G401.6 (cell line): Measurements from ENCODE around the gene CANX.
"Not testable (repeated sequence)": the region's sequence is repeated elsewhere in the genome, so short reads cannot be mapped to it uniquely, and the experiment has no call there.

Experiments used
- FAIRE-seq: peaks from 2 replicates; lab custom pipeline; 2012; peaks lifted over from hg19 to GRCh38; lab: Jason Lieb, UNC

Gene CANX

GRCh38 chr5:179697993-179698934 is 503 bp upstream of the CANX start:
- peak; percentile 86 for FAIRE-seq

GRCh38 chr5:179699616-179700237 is 960 bp downstream of the CANX start:
- FAIRE-seq: no peak

DNA sequence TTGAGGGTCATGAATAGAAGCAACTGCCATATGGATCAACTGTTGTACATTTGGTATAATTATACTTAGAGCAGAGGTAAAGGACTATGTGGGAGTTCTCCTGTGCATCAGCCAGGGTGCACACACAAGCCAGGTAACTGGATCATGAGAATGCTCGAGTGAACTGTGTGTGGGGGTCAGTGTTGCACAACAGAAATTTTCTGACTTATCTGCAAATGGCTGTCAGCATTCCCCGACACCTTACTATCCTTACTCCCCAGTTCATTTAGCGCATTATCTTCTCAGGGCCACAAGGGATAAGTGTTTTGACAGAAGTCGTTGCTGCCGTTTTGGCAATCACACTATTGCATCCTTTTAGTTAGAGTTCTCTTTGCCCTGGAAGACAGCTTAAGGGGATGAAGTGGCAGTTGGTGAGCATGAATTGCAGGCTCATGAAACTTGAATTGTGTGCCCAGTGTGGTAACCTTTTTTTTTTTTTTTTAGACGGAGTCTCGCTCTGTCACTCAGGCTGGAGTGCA is 1.7 kb downstream of the CANX start:
- FAIRE-seq: no peak

DNA sequence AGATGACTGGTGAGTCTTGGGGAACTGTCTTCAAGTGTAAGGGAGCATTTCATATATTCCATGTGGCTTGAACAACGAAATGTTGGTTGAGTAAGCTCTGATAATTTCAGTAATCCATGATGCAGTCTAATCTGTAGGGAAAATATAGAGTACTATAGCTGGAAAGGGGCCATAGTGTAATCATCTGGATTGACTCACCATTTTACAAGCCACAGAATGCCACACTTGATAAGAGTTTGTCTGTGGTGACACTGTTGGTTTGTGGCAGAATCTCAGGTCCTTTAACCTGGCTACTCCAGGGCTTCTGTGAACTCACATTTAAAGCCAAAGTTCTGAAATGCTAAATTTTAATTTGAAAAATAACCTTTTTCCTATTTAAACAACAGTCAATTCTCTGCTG is 17.5 kb downstream of the CANX start:
- no peak for FAIRE-seq

DNA sequence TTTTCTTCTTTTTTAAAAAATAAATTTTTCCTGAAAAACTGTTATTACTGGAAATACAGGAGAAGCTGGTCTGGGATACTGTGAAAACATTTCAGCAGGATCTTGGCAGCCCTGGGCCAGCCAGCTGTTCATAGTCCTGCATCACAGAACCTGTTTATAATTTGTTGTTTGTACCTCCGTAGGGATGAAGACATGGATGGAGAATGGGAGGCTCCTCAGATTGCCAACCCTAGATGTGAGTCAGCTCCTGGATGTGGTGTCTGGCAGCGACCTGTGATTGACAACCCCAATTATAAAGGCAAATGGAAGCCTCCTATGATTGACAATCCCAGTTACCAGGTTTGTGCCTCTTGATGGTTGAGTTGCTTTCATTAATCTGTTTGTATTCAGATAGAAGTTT is 21.5 kb downstream of the CANX start:
- FAIRE-seq: no peak

DNA sequence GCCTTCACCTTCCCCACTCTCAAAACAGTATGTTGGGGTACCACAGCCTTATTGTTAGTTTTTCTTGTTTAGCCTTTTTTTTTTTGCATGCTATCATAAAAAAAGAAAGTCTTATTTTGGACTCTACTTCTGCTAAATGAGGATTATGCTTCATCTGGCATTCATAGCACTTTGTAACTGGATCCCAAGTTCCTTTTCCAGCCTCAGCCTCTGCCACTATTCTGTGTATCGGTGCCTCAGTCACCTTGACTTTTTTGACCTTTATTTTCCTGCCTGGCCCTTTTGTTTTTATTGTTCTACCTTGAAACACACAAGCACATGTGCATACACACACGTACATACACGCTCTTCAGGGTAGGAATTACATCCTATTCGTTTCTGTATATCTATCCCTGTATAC is 25.4 kb downstream of the CANX start:
- FAIRE-seq: no peak

- no peak for FAIRE-seq
Measured at GRCh38 chr5:179727106-179727505, 28.3 kb downstream of the CANX start.

GRCh38 chr5:179729303-179729702 is 30.5 kb downstream of the CANX start:
- no peak for FAIRE-seq

GRCh38 chr5:179729727-179730126 is 31.0 kb downstream of the CANX start:
- FAIRE-seq: peak; percentile 65

DNA sequence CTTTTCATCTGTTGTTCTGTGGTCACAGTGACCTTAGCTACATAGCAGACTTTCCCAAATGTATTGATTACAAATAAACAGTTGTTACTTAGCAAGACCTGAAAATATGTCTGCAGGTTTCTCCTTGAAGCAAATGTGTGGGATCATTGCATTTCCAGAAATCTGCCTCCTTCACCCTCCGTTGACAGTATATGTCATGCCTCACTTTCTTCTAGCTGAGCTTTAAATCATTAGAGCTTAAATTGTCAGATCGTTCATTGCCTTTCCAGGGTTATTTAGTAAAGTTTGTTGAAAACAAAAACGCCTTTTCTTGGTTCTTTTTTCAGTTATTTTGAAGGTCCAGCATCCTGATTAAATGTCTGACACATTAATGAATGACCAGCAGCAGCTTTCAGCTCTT is 31.6 kb downstream of the CANX start:
- no peak for FAIRE-seq

- peak; percentile 50 for FAIRE-seq
Measured at GRCh38 chr5:179730852-179731251, 32.1 kb downstream of the CANX start.

DNA sequence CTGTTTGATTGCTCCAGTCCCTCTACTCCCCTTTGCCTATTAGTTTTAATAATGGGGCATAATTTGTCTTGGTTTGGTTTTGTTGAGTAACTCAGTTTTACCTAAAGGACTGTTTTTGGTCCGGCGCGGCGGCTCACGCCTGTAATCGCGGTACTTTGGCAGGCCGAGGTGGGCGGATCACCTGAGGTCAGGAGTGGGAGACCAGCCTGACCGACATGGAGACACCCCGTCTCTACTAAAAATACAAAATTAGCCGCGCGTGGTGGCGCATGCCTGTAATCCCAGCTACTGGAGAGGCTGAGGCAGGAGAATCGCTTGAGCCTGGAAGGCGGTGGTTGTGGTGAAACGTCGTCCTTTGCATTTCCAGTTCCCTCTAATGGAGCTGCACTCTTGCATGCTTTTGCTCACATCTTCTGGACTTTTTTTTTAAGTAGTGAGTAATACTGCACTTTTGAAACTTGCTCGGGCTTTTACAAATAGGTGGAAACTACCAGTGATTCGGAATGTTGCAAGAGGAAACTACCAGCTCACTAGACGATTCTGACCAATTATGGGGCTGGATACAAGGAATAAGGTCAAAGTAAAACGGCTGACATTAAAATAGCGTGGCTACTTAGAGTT is 33.1 kb downstream of the CANX start:
- FAIRE-seq: no peak

- peak; percentile 98 for FAIRE-seq
Measured at GRCh38 chr5:179732412-179732917, 33.7 kb downstream of the CANX start, which contains the start of gene MAML1. Gene MAML1 (plus strand): TSS chr5:179732822. CDS start chr5:179733113, 291 bp downstream.

GRCh38 chr5:179732918-179733771 is 34.4 kb downstream of the CANX start:
- FAIRE-seq: no peak

DNA sequence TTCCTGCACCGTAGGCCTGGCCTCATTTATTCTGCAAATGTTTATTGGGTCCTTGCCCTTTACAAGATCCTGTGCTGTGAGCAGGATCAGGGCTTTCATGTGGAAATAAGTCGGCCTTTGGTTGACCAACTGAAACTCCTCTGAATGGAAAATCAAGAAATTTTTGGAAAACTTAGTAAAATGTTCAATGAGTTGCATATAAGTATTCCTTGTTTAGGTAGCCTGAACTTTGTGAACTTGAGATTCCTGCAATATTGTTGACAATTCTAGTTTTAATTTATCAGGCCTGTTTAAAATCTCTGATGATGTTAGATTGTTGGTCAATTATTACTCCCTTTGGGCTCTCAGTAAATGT is 35.0 kb downstream of the CANX start:
- FAIRE-seq: no peak

- no peak for FAIRE-seq
Measured at GRCh38 chr5:179734536-179735164, 35.9 kb downstream of the CANX start.

DNA sequence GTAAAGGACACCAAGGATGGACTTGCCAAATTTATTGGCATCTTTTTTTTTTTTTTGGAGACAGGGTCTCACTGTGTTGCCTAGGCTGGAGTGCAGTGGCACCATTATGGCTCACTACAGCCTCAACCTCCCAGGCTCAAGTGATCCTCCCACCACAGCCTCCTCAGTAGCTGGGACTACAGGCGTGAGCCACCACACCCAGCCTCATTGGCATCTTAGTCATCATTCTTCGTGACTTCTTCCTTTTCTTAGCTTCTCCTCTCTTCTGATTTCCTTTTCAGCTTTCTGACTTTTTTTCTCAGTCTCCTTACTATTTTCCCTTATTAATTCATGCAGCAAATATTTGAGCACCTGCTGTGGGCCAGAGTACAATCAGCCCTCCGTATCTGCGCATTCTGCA is 40.0 kb downstream of the CANX start:
- FAIRE-seq: no peak

DNA sequence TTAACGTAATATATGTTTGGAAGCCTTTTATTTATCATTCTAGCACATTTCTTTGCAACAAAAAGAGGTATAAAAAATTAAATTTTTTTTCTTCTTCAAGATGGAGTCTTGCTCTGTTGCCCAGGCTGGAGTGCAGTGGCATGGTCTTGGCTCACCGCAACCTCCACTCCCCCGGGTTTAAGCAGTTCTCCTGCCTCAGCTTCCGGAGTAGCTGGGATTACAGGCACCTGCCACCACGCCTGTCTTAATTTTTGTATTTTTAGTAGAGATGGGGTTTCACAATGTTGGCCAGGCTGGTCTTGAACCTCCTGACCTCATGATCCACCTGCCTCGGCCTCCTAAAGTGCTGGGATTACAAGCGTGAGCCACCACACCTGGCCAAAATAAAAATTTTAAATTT is 45.3 kb downstream of the CANX start:
- FAIRE-seq: not testable (repeated sequence)

GRCh38 chr5:179746872-179747271 is 48.1 kb downstream of the CANX start:
- no peak for FAIRE-seq

DNA sequence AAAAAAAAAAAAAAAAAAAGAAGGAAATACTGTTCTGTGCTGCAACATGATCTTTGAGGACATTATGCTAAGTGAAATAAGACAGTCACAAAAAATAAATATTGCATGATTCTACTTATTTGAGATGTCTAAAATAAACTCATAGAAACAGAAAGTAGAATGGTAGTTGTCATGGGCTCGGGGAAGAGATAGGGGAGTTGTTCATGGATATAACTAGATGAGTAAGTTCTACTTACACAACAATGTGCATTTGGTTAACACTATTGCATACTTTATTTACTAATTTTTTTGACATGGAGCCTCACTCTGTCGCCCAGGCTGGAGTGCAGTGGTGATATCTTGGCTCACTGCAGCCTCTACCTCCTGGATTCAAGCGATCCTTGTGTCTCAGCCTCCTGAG is 49.0 kb downstream of the CANX start:
- FAIRE-seq: no peak

DNA sequence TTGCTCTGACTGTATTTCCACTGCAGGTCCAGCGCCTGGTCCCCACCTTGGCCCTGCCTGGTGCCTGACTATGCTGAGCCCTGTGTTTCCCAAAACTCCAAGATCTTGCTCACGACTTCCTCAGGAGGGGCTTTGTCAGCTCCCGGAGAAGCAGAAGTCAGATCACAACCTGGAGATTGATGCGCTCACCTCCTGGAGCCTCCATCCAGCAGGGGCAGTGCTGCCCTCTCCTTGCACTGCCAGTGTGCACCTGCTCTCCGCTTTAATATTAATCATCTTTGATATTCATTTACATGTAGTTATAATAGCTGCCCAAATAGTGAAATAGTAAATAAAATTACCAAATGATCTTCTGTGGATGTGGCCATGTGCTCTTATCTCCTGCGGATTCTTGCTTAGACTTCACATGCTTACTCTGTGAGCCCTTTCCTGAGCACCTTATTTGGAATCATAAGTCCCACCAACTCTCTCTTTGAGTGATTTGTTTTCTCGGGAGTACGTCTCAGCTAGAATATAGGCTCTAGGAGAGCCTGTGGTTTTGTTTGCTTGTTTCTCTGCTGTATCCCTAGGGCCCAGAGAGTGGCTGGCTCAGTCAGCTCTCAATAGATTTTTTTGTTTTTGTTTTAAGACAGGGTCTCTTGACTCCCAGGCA is 51.2 kb downstream of the CANX start:
- no peak for FAIRE-seq
